Liver (tissue), 9 donors: Measurements from ENCODE around the gene GUCY1A2. TPM values are rescaled to one million over a fixed set of nuclear protein-coding genes. Genes with fewer than 3 reads are reported as not detected.

Experiments used
- DNase-seq: peaks from one replicate; pipeline ENCODE4 v3.0.0-alpha.2; 2017; ENCODE audit warnings: low spot score
- H3K27ac ChIP-seq, 2 donors: one replicate each; pipeline ENCODE4 v1.7.0; 2013; ENCODE audit warnings: inconsistent platforms in 2 of 2, low read length in 2 of 2, control low read depth in 1 of 2, low read depth in 1 of 2, mild to moderate bottlenecking in 1 of 2
- H3K27me3 ChIP-seq, 4 donors: one replicate each; pipeline versions ENCODE4 v1.6.1 to v1.7.0; 2013; ENCODE audit warnings: low read length in 3 of 4, inconsistent platforms in 1 of 4, mild to moderate bottlenecking in 1 of 4, moderate library complexity in 1 of 4; ENCODE audit not compliant: control insufficient read depth in 4 of 4, insufficient read depth in 4 of 4
- H3K36me3 ChIP-seq, 4 donors: one replicate each; pipeline versions ENCODE4 v1.6.1 to v1.7.0; 2013; ENCODE audit warnings: low read length in 3 of 4, mild to moderate bottlenecking in 3 of 4, low read depth in 1 of 4, moderate library complexity in 1 of 4; ENCODE audit not compliant: control insufficient read depth in 4 of 4, insufficient read depth in 3 of 4
- H3K4me1 ChIP-seq, 4 donors: one replicate each; pipeline versions ENCODE4 v1.6.1 to v1.7.0; 2013; ENCODE audit warnings: low read length in 3 of 4, mild to moderate bottlenecking in 3 of 4, moderate library complexity in 1 of 4; ENCODE audit not compliant: control insufficient read depth in 4 of 4, insufficient read depth in 4 of 4
- H3K4me3 ChIP-seq, 3 donors: one replicate each; pipeline versions ENCODE4 v1.6.1 to v1.7.0; 2013; ENCODE audit warnings: low read length in 3 of 3, control low read depth in 1 of 3, low read depth in 1 of 3, mild to moderate bottlenecking in 1 of 3
- H3K9ac ChIP-seq, 2 donors: one replicate each; pipeline ENCODE4 v1.7.0; 2013; ENCODE audit warnings: low read length in 2 of 2, mild to moderate bottlenecking in 2 of 2, moderate library complexity in 2 of 2, control low read depth in 1 of 2, low read depth in 1 of 2
- H3K9me3 ChIP-seq, 4 donors: one replicate each; pipeline versions ENCODE4 v1.6.1 to v1.7.0; 2013; ENCODE audit warnings: low read length in 3 of 4; ENCODE audit not compliant: control insufficient read depth in 4 of 4
- ATF3 ChIP-seq: IDR thresholded peaks from 2 replicates; pipeline ENCODE4 v1.6.1; 2016; ENCODE audit warnings: antibody characterized with exemption
- EGR1 ChIP-seq, 2 donors: IDR thresholded peaks; 2 replicates each; pipeline ENCODE4 v1.6.1; 2016 to 2018; ENCODE audit warnings: antibody characterized with exemption in 2 of 2, low read depth in 2 of 2
- FOXA1 ChIP-seq: IDR thresholded peaks from 2 replicates; pipeline ENCODE4 v1.6.1; 2016; ENCODE audit warnings: antibody characterized with exemption
- FOXA2 ChIP-seq: IDR thresholded peaks from 2 replicates; pipeline ENCODE4 v1.6.1; 2016; ENCODE audit warnings: antibody characterized with exemption
- GABPA ChIP-seq, 2 donors: IDR thresholded peaks in 1 of 2; conservative IDR thresholded peaks in 1 of 2; 2 replicates each; pipeline ENCODE4 v1.6.1; 2016; ENCODE audit warnings: antibody characterized with exemption in 2 of 2, mild to moderate bottlenecking in 1 of 2, moderate library complexity in 1 of 2
- HNF4A ChIP-seq, 2 donors: conservative IDR thresholded peaks; 2 replicates each; pipeline ENCODE4 v1.6.1; 2016; ENCODE audit warnings: antibody characterized with exemption in 2 of 2, mild to moderate bottlenecking in 2 of 2
- HNF4G ChIP-seq: IDR thresholded peaks from 2 replicates; pipeline ENCODE4 v1.6.1; 2016; ENCODE audit warnings: antibody characterized with exemption
- JUND ChIP-seq, 2 donors: IDR thresholded peaks; 2 replicates each; pipeline ENCODE4 v1.6.1; 2016; ENCODE audit warnings: antibody characterized with exemption in 2 of 2
- NR2F2 ChIP-seq: IDR thresholded peaks from 2 replicates; pipeline ENCODE4 v1.6.1; 2016; ENCODE audit warnings: antibody characterized with exemption
- REST ChIP-seq: IDR thresholded peaks from 2 replicates; pipeline ENCODE4 v1.6.1; 2016; ENCODE audit warnings: antibody characterized with exemption, mild to moderate bottlenecking
- RXRA ChIP-seq, 2 donors: IDR thresholded peaks; 2 replicates each; pipeline ENCODE4 v1.6.1; 2017 to 2018; ENCODE audit warnings: antibody characterized with exemption in 2 of 2, mild to moderate bottlenecking in 1 of 2
- SP1 ChIP-seq: IDR thresholded peaks from 2 replicates; pipeline ENCODE4 v1.6.1; 2018; ENCODE audit warnings: antibody characterized with exemption, mild to moderate bottlenecking
- TAF1 ChIP-seq: conservative IDR thresholded peaks from 2 replicates; pipeline ENCODE4 v1.6.1; 2016; ENCODE audit warnings: antibody characterized with exemption, mild to moderate bottlenecking
- YY1 ChIP-seq: IDR thresholded peaks from 2 replicates; pipeline ENCODE4 v1.6.1; 2016; ENCODE audit warnings: antibody characterized with exemption, mild to moderate bottlenecking
- WGBS: extraction: QIAGEN DNeasy Blood & Tissue Kit; methylation state at CpG from one replicate; pipeline ENCODE4 v1.1.7; 2013; 5-methylcytosine and 5-hydroxymethylcytosine counted together
- polyA plus RNA-seq, 2 donors: library from polyadenylated mRNA; stranded (reverse) in 1 of 2; unstranded in 1 of 2; fragments of 200-250 nt in 1 of 2; fragments of >200 nt in 1 of 2; fragmentation: Nextera tagmentation in 1 of 2; extraction: Ambion mirVana in 1 of 2; gene quantifications; one replicate each; pipeline versions ENCODE4 v1.2.1 to v1.2.3, GENCODE V29; 2013 to 2015
- total RNA-seq, 2 donors: library from RNA; depleted of rRNA; stranded (reverse); fragments of >200 nt; gene quantifications; one replicate each; pipeline ENCODE4 v1.2.3, GENCODE V29; 2014
- TF ChIP-seq, protein P1 (sequence below): IDR thresholded peaks from 2 replicates; pipeline ENCODE4 v1.6.1; 2016; ENCODE audit warnings: antibody characterized with exemption
- donor health status: healthy.
- donor health status: healthy.
- donor health status: healthy.
- donor health status: healthy.
- donor health status: healthy.

GUCY1A2 gene
- total and polyA plus RNA-seq, 4 donors: 0.55 to 4.4 (median 1.7) TPM

- TF ChIP-seq REST (no peak), ATF3 (no peak), RXRA (IDR thresholded peaks at IDR 0.05) (no peak)
Measured at GRCh38 chr11:106858200-106858599, 160.1 kb downstream of the GUCY1A2 start (continued).

DNA sequence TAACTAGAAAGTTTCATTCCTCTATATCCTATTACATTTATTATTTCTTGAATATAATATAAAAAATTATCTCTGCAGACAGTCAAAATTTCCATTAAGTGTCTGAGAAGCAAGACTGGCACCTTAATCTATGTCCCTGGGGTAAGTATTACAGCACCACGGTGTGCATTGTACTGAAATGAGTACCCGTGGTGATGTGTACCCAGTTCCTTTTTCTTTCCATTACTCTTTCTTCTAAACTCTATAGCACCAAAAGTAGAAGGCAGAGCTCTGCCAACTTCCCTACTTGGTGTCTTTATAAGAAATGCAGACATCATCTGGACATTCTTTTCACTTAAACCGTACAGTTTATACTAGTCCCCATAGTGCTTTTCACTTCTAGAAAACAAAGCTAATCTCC is 161.7 kb downstream of the GUCY1A2 start:
- Histone ChIP-seq H3K27me3 (no peaks in the 10 kb centered on the region), H3K36me3 (no peaks in the 10 kb centered on the region), H3K9ac (no peak overlapping the region), H3K9me3 (peaks cover 0 to 4% (median 2%) of the 10 kb centered on the region in 4 donors), H3K27ac (no peak overlapping the region), H3K4me3 (no peak overlapping the region), H3K4me1 (no peaks in the 10 kb centered on the region)
- WGBS: 64% methylated on average over 3 of the region's 3 CpGs
- no peak for DNase-seq
- no peak for TF ChIP-seq TAF1
- TF ChIP-seq YY1: no peak
- no peak for TF ChIP-seq JUND (IDR thresholded peaks at IDR 0.05)
- TF ChIP-seq RXRA (IDR thresholded peaks at IDR 0.05): no peak
- TF ChIP-seq FOXA2: no peak
- TF ChIP-seq GABPA (IDR thresholded peaks at IDR 0.05 in 1 of 2, conservative IDR thresholded peaks at IDR 0.05 in 1 of 2): no peak
- TF ChIP-seq SP1: no peak
- no peak for TF ChIP-seq FOXA1
- TF ChIP-seq, protein P1, sequence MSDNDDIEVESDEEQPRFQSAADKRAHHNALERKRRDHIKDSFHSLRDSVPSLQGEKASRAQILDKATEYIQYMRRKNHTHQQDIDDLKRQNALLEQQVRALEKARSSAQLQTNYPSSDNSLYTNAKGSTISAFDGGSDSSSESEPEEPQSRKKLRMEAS: no peak
- TF ChIP-seq EGR1 (IDR thresholded peaks at IDR 0.05; ENCODE audit: low read depth in 2 of 2): no peak
- no peak for TF ChIP-seq HNF4G

DNA sequence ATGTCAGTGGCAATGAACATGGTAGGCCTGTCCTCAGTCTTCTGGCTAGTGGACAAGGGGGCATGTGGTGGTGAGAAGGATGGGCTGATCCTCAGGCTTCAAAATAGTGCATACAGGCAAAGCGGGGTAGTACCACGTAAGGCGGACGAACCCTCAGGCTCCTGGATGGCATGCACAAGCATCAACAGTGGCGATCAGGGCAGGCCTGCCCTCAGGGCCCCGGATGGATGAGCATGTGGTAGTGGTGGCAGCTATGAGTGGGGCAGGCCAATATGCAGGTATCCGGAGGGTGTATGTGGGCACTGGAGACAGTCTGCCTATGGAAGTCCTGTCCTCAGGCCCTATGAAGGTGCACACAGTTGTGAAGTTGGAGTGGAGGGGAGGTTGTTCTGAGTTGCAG is 163.8 kb downstream of the GUCY1A2 start:
- H3K9me3 ChIP-seq: peaks cover 0 to 4% (median 2%) of the 10 kb centered on the region in 4 donors
- TF ChIP-seq SP1 (no peak), FOXA1 (no peak), ATF3 (no peak), HNF4G (no peak), GABPA (IDR thresholded peaks at IDR 0.05 in 1 of 2, conservative IDR thresholded peaks at IDR 0.05 in 1 of 2) (no peak), REST (no peak), NR2F2 (no peak), YY1 (no peak), FOXA2 (no peak), HNF4A (conservative IDR thresholded peaks at IDR 0.05) (no peak), RXRA (IDR thresholded peaks at IDR 0.05) (no peak)
- no peaks in the 10 kb centered on the region for H3K4me1 ChIP-seq
- H3K27ac ChIP-seq: no peak overlapping the region
- no peak overlapping the region for H3K9ac ChIP-seq
- no peaks in the 10 kb centered on the region for H3K27me3 ChIP-seq
- no peaks in the 10 kb centered on the region for H3K36me3 ChIP-seq
- no peak overlapping the region for H3K4me3 ChIP-seq
- WGBS: 91% methylated on average over 7 of the region's 7 CpGs
- no peak for DNase-seq
